ENCODE data around the gene FBLN1.
"Not testable (repeated sequence)": the region's sequence is repeated elsewhere in the genome, so short reads cannot be mapped to it uniquely, and the experiment has no call there.

FBLN1 gene

GRCh38 chr22:45528046-45528445 is 25.4 kb downstream of the FBLN1 start:
- DNase-seq (ENCODE audit: low spot score): no peak

GRCh38 chr22:45529105-45529504 is 26.4 kb downstream of the FBLN1 start:
- DNase-seq (ENCODE audit: low spot score): no peak

GRCh38 chr22:45529971-45530575 is 27.4 kb downstream of the FBLN1 start:
- no peak for DNase-seq (ENCODE audit: low spot score)

- no peak for DNase-seq (ENCODE audit: low spot score)
These were observed 29.0 kb downstream of the FBLN1 start for GRCh38 chr22:45531441-45532234.

- DNase-seq (ENCODE audit: low spot score): no peak
These were observed 29.6 kb downstream of the FBLN1 start for GRCh38 chr22:45532235-45532631.

GRCh38 chr22:45533703-45534102 is 31.0 kb downstream of the FBLN1 start:
- no peak for DNase-seq (ENCODE audit: low spot score)

GRCh38 chr22:45534339-45535192 is 31.9 kb downstream of the FBLN1 start:
- DNase-seq (ENCODE audit: low spot score): no peak

GRCh38 chr22:45535290-45535689 is 32.6 kb downstream of the FBLN1 start:
- no peak for DNase-seq (ENCODE audit: low spot score)

GRCh38 chr22:45535835-45536234 is 33.2 kb downstream of the FBLN1 start:
- DNase-seq (ENCODE audit: low spot score): not testable (repeated sequence)

GRCh38 chr22:45537734-45538181 is 35.1 kb downstream of the FBLN1 start:
- peak; percentile 83 for DNase-seq (ENCODE audit: low spot score)

- peak; percentile 36 for DNase-seq (ENCODE audit: low spot score)
These were observed 35.6 kb downstream of the FBLN1 start for GRCh38 chr22:45538281-45538680.

GRCh38 chr22:45540122-45540521 is 37.4 kb downstream of the FBLN1 start:
- DNase-seq (ENCODE audit: low spot score): no peak

GRCh38 chr22:45541382-45541979 is 38.8 kb downstream of the FBLN1 start:
- DNase-seq (ENCODE audit: low spot score): no peak

- DNase-seq (ENCODE audit: low spot score): no peak
These were observed 39.4 kb downstream of the FBLN1 start for GRCh38 chr22:45542001-45542520.

- DNase-seq (ENCODE audit: low spot score): not testable (repeated sequence)
These were observed 40.1 kb downstream of the FBLN1 start for GRCh38 chr22:45542736-45543135.

GRCh38 chr22:45543243-45543642 is 40.6 kb downstream of the FBLN1 start:
- no peak for DNase-seq (ENCODE audit: low spot score)

- DNase-seq (ENCODE audit: low spot score): no peak
These were observed 42.0 kb downstream of the FBLN1 start for GRCh38 chr22:45544588-45545170.

GRCh38 chr22:45546333-45547015 is 43.8 kb downstream of the FBLN1 start:
- DNase-seq (ENCODE audit: low spot score): no peak

- no peak for DNase-seq (ENCODE audit: low spot score)
These were observed 44.3 kb downstream of the FBLN1 start for GRCh38 chr22:45547016-45547345.

GRCh38 chr22:45547731-45548130 is 45.0 kb downstream of the FBLN1 start:
- DNase-seq (ENCODE audit: low spot score): no peak

GRCh38 chr22:45548247-45548840 is 45.7 kb downstream of the FBLN1 start:
- DNase-seq (ENCODE audit: low spot score): no peak
